Omental fat pad (tissue), 4 donors: ENCODE data around the gene GPR62. TPM values are rescaled to one million over a fixed set of nuclear protein-coding genes. Genes with fewer than 3 reads are reported as not detected.

ENCODE experiments used
- ATAC-seq: fragments of 150-250 bp; one replicate; pipeline ENCODE4 v1.9.1; 2016; ENCODE audit warnings: mild to moderate bottlenecking, moderate library complexity; ENCODE audit not compliant: low FRiP score
- DNase-seq: peaks from one replicate; pipeline ENCODE4 v3.0.0-alpha.2; 2019; ENCODE audit warnings: low spot score
- total RNA-seq, 4 donors: library from RNA; depleted of rRNA; stranded (reverse); fragments of >200 nt; gene quantifications; one replicate each; pipeline ENCODE4 v1.1.0, GENCODE V29; 2016
- TF ChIP-seq, protein P1 (sequence below), 3 donors: fragments of 450-650 bp; IDR thresholded peaks; one replicate each; pipeline ENCODE4 v1.5.1; 2016 to 2017; ENCODE audit warnings: antibody characterized with exemption in 3 of 3, mild to moderate bottlenecking in 3 of 3, moderate library complexity in 2 of 3

The GPR62 gene
- total RNA-seq, 4 donors from 2014 or later, result 0.19 to 0.37 (median 0.24) TPM; not detected in 1

DNA sequence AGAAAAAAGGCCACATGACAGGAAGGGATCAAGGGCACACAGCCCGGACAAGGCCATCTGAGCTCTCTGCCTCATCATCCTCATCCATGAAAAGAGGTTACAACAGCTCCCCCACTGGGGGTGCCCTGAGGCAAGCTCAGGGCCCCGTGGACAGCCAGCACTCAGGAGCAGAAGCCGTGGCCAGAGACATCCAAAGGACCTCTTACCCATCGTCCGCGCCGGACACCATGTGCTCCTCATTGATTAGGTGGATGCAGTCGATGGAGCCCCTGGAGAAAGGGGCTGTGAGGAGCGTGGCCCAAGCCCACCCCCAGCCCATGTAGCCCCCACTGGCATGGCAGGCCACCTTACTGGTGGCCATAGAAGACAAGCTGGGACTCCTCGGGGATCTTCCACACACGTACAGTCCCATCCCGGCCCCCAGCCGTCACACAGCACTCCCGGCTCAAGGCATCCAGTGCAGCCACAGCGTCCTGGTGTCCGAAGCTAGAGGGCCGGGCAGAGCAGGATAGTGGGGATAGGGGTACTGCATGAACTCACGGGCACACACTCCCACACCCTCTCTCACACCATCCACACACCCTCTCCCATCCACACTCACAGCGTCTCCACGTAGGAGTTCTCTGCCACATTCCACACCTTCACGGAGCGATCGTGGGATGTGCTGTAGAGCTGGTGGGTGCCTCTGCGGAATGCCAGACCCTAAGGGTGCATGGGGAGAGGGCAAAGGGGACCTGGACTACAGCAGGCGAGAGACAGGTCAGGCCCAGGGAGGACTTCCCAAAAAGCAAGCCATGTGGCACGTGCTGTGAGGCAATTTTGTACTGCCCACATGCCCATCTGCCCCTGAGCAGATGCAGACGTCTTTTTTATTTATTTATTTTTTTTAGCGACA is 19.9 kb upstream of the GPR62 start:
- TF ChIP-seq, protein P1, sequence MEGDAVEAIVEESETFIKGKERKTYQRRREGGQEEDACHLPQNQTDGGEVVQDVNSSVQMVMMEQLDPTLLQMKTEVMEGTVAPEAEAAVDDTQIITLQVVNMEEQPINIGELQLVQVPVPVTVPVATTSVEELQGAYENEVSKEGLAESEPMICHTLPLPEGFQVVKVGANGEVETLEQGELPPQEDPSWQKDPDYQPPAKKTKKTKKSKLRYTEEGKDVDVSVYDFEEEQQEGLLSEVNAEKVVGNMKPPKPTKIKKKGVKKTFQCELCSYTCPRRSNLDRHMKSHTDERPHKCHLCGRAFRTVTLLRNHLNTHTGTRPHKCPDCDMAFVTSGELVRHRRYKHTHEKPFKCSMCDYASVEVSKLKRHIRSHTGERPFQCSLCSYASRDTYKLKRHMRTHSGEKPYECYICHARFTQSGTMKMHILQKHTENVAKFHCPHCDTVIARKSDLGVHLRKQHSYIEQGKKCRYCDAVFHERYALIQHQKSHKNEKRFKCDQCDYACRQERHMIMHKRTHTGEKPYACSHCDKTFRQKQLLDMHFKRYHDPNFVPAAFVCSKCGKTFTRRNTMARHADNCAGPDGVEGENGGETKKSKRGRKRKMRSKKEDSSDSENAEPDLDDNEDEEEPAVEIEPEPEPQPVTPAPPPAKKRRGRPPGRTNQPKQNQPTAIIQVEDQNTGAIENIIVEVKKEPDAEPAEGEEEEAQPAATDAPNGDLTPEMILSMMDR (IDR thresholded peaks at IDR 0.05), result no peak
- ATAC-seq (no peak), DNase-seq (no peak)

DNA sequence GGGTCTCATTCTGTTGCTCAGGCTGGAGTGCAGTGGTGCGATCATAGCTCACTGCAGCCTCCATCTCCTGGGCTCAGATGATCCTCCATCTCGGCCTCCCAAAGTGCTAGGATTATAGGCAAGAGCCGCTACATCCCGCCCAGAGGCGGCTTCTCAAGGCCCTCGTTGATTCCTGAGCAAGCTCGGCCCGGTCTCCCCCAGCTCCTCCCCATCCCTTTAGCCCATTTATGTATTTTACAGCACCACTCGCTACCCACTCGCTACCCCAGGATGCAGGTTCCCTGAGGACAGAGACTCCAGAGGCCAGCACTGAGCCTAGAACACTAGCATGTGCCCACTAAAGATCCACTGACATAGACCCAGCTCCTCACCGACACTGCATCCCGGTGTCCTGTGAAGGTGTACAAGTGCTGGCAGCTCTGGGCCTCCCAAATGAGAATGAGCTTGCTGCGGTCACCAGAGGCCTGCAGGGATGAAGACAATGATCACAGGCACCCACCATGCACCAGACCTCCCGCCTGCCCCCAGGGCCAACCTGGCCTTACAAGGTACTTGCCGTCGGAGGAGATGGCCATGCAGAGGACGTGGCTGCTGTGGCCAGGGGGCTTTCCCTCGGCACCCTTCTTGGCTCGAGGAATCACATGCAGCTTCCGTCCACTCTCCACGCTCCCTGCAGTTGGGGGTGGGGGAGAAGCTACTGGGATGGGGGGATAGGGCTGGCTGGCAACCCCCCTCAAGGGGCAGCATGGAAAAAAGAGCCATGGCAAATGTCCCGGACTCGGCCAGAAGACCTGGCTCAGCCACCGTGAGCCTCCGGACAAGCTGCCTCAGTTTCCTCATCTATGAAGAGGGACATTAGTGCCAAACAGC is 19.1 kb upstream of the GPR62 start:
- DNase-seq (no peak), ATAC-seq (no peak)
- TF ChIP-seq, protein P1 (IDR thresholded peaks at IDR 0.05), result no peak

DNA sequence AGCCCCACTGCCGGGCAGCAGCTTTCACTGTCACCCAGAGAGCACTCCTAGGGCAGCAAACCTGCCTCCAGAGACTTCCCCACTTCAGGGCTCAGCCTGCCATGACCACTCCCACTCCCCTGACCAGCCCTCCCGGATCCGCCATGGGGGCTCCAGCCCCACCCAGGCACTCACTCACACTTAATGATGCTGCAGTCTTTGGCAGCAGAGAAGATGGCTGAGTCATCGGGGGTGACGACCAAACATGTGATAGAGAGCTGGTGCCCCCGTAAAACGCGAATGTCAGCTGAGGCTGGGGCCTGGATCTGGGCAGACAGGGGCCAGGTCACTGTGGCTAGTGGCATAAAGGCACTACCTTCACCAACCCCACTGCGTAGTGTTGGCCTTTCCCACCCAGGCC is 18.2 kb upstream of the GPR62 start:
- DNase-seq, result no peak
- TF ChIP-seq, protein P1 (IDR thresholded peaks at IDR 0.05), result no peak
- ATAC-seq, result no peak

DNA sequence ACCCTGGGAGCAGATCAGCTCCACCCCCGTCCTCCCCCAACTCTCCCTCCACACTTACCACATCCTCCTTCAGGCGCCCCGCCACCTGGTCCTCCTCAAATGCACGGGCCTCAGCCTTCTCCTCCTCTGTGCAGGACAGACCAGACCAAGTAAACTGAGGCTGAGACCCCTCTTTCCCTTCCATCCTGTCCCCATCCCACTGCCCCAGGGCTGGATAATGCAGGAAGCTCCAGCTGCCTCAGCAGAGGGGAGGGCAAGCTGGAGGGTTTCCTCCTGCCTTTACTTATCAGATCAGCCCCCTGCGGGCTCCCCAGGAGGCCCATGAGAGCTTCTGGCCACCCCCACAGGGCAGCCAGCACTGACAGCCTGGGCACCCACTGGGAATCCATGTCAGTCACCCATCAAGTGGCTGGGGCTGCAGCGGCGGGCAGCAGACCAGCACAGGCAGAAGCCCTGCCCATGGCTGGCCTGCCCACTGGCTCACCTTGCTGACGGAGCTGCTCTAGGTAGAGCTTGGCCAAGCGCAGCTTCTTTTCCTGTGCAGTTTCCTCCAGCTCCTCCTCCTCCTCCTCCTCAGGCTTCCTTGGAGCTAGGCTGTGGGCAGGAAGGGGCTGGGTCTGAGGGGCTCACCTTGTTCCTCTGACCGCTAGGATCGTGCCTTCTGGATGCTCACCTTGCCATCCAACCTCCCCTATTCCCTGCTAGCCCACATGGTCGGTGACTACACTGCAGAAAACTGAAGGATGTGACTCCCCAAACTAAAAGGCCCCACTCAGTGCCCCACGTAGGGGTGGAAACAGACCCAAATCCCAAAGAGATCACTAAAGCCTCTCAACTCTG is 17.4 kb upstream of the GPR62 start:
- no peak for DNase-seq
- ATAC-seq, result no peak

DNA sequence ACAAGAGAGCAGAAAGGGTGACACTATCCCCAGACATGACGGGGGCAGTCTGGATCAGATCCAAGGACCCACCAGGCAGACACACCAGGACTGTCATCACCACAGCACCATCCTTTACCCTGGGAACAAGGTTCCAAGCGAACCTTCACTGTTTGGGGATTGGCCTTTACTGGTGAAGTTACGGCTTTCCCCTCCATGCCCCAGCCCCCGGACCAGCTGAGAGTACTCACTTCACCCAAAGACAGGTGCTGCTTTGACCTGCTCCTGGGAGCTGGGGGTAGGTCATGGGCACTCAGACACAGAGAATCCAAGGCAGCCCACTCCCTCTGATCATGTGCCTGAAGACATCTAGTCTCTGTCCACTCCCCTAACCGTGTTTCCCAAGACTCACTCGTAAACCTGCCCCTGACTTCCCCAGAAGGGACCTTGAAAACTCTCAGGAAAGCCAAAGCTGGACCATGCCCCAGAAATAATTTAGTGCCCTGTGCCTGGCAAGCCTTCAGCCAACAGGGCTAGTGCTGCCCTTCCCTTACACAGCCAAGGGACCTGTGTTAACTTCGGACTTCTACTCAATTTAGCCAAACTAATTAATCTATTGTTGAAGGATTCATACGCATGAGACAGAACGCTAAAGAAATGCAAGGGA is 16.3 kb upstream of the GPR62 start:
- TF ChIP-seq, protein P1 (IDR thresholded peaks at IDR 0.05), result no peak
- ATAC-seq (no peak), DNase-seq (peak; percentile 0)

More for the DNA sequence above, 17.4 kb upstream of the GPR62 start:
- TF ChIP-seq, protein P1 (IDR thresholded peaks at IDR 0.05), result no peak
